Chondrocyte (in vitro differentiated cells): Measurements from ENCODE around the gene PCSK2. TPM values are rescaled to one million over a fixed set of nuclear protein-coding genes. Genes with fewer than 3 reads are reported as not detected.
"Not testable (repeated sequence)": the region's sequence is repeated elsewhere in the genome, so short reads cannot be mapped to it uniquely, and the experiment has no call there.

Experiments used
- DNase-seq: peaks from one replicate; pipeline ENCODE4 v3.0.0; 2021; ENCODE audit warnings: mixed read lengths, low spot score
- H3K27ac Mint-ChIP-seq: one replicate; pipeline ENCODE4 v1.8.0; 2021; ENCODE audit warnings: mild to moderate bottlenecking, moderate library complexity, mixed read lengths; ENCODE audit not compliant: unreplicated experiment
- H3K27me3 Mint-ChIP-seq: 2 replicates; pipeline ENCODE4 v1.8.0; 2021; ENCODE audit warnings: low read depth, mixed read lengths
- H3K36me3 Mint-ChIP-seq: 2 replicates; pipeline ENCODE4 v1.8.0; 2021; ENCODE audit warnings: low read depth, mixed read lengths
- H3K4me1 Mint-ChIP-seq: 2 replicates; pipeline ENCODE4 v1.8.0; 2021; ENCODE audit warnings: low read depth, mild to moderate bottlenecking, mixed read lengths
- H3K4me3 Mint-ChIP-seq: one replicate; pipeline ENCODE4 v1.8.0; 2021; ENCODE audit warnings: mild to moderate bottlenecking, moderate library complexity, mixed read lengths; ENCODE audit not compliant: unreplicated experiment
- H3K9me3 Mint-ChIP-seq: 2 replicates; pipeline ENCODE4 v1.8.0; 2021; ENCODE audit warnings: low read depth, mixed read lengths
- CTCF ChIP-seq: fragments of 200-600 bp; sonication (generic); IDR thresholded peaks from 2 replicates; pipeline ENCODE4 v1.5.0; 2021; ENCODE audit warnings: antibody characterized with exemption, mild to moderate bottlenecking, moderate library complexity
- total RNA-seq: library from RNA; stranded (reverse); gene quantifications from 3 replicates; pipeline ENCODE4 v1.2.1, GENCODE V29; 2021

PCSK2 gene
- total RNA-seq, 1 donor from 2014 or later: not detected

- no peak for TF ChIP-seq CTCF
- peaks cover 5% of the 10 kb centered on the region for H3K27me3 Mint-ChIP-seq
- DNase-seq: no peak
- no peak overlapping the region for H3K27ac Mint-ChIP-seq
- H3K4me3 Mint-ChIP-seq: no peak overlapping the region
- no peaks in the 10 kb centered on the region for H3K9me3 Mint-ChIP-seq
- no peaks in the 10 kb centered on the region for H3K4me1 Mint-ChIP-seq
- H3K36me3 Mint-ChIP-seq: no peaks in the 10 kb centered on the region
These were observed 15.9 kb upstream of the PCSK2 start for GRCh38 chr20:17210983-17211382.

GRCh38 chr20:17215167-17215566 is 11.7 kb upstream of the PCSK2 start:
- no peak overlapping the region for H3K4me3 Mint-ChIP-seq
- peaks cover 8% of the 10 kb centered on the region for H3K27me3 Mint-ChIP-seq
- no peak overlapping the region for H3K27ac Mint-ChIP-seq
- no peak for TF ChIP-seq CTCF
- H3K9me3 Mint-ChIP-seq: no peaks in the 10 kb centered on the region
- no peak for DNase-seq
- no peaks in the 10 kb centered on the region for H3K36me3 Mint-ChIP-seq
- H3K4me1 Mint-ChIP-seq: no peaks in the 10 kb centered on the region

- H3K9me3 Mint-ChIP-seq, H3K4me3 Mint-ChIP-seq, DNase-seq, H3K36me3 Mint-ChIP-seq, H3K27ac Mint-ChIP-seq, H3K4me1 Mint-ChIP-seq: not testable (repeated sequence)
- peaks cover 37% of the 10 kb centered on the region for H3K27me3 Mint-ChIP-seq
These were observed 7.0 kb upstream of the PCSK2 start for GRCh38 chr20:17219856-17220255.

- H3K27me3 Mint-ChIP-seq: peaks cover 62% of the 10 kb centered on the region
- H3K9me3 Mint-ChIP-seq: no peaks in the 10 kb centered on the region
These were observed 3.3 kb upstream of the PCSK2 start for GRCh38 chr20:17223553-17223952.

GRCh38 chr20:17225851-17226409 is 910 bp upstream of the PCSK2 start:
- no peak for TF ChIP-seq CTCF
- H3K36me3 Mint-ChIP-seq: no peaks in the 10 kb centered on the region
- H3K27me3 Mint-ChIP-seq: peaks cover 74% of the 10 kb centered on the region
- peak; percentile 76 for DNase-seq
- no peaks in the 10 kb centered on the region for H3K9me3 Mint-ChIP-seq
- peak overlapping the region; percentile 69 for H3K4me3 Mint-ChIP-seq
- H3K4me1 Mint-ChIP-seq: peaks cover 18% of the 10 kb centered on the region
- no peak overlapping the region for H3K27ac Mint-ChIP-seq

More at GRCh38 chr20:17223553-17223952, 3.3 kb upstream of the PCSK2 start:
- Mint-ChIP-seq H3K4me3 (no peak overlapping the region), H3K36me3 (no peaks in the 10 kb centered on the region), H3K4me1 (peaks cover 18% of the 10 kb centered on the region), H3K27ac (no peak overlapping the region)
- no peak for DNase-seq
- no peak for TF ChIP-seq CTCF

GRCh38 chr20:17227219-17227575 is 357 bp downstream of the PCSK2 start:
- TF ChIP-seq CTCF: no peak
- H3K27me3 Mint-ChIP-seq: peaks cover 72% of the 10 kb centered on the region
- no peaks in the 10 kb centered on the region for H3K36me3 Mint-ChIP-seq
- peak overlapping the region; percentile 70 for H3K4me3 Mint-ChIP-seq
- H3K4me1 Mint-ChIP-seq: peaks cover 18% of the 10 kb centered on the region
- no peak for DNase-seq
- no peaks in the 10 kb centered on the region for H3K9me3 Mint-ChIP-seq
- H3K27ac Mint-ChIP-seq: no peak overlapping the region
